GM12892 (cell line): ENCODE data around the gene CT83. TPM values are rescaled to one million over a fixed set of nuclear protein-coding genes. Genes with fewer than 3 reads are reported as not detected.

Experiments
- DNase-seq: peaks from one replicate; pipeline ENCODE4 v3.0.0; 2011; ENCODE audit not compliant: insufficient read length
- FAIRE-seq: peaks from 2 replicates; lab custom pipeline; 2011; peaks lifted over from hg19 to GRCh38; lab: Jason Lieb, UNC
- POLR2A ChIP-seq: IDR thresholded peaks from 2 replicates; pipeline ENCODE4 v1.6.1; 2011; ENCODE audit warnings: low read depth, low read length, control low read depth
- POLR2AphosphoS5 ChIP-seq: IDR thresholded peaks from 2 replicates; pipeline ENCODE4 v1.6.1; 2011; ENCODE audit warnings: low read depth, low read length, control low read depth
- TAF1 ChIP-seq: IDR thresholded peaks from 2 replicates; pipeline ENCODE4 v1.6.1; 2011; ENCODE audit warnings: low read depth, mild to moderate bottlenecking, control low read depth, low read length, borderline replicate concordance
- polyA plus RNA-seq: library from polyadenylated mRNA; unstranded; fragments of >200 nt; gene quantifications from one replicate; pipeline ENCODE4 v1.2.1, GENCODE V29; 2012; ENCODE audit warnings: missing spikeins, inconsistent platforms; ENCODE audit not compliant: missing spikeins

The CT83 gene, protein sequence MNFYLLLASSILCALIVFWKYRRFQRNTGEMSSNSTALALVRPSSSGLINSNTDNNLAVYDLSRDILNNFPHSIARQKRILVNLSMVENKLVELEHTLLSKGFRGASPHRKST
- polyA plus RNA-seq = not detected

DNA sequence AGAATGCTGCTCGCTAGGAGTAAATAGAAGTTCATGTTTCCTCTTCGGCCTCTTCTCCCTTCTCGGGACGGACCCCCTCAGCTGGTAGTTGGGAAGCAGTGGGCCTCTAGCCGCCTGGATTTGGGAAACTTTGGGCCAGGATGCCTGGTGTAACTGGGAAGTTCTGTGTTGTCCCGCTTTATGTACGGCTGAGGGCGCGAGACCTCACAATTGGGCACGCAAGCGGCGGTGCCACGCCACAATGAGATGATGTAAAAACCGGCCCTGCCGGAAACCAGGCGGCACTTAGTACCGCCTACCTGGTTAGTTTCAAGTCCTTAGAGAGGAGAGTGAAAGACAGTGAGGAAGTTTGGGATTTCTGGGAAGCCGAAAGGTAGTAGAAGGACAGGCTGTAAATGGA, at the start of gene CT83:
Gene CT83 (minus strand): TSS at position 155 of the 400 bp plus-strand sequence. CDS start 120 bp downstream, at position 35.
- no peak for DNase-seq
- TF ChIP-seq POLR2A (no peak), TAF1 (no peak), POLR2AphosphoS5 (no peak)
- no peak for FAIRE-seq

DNA sequence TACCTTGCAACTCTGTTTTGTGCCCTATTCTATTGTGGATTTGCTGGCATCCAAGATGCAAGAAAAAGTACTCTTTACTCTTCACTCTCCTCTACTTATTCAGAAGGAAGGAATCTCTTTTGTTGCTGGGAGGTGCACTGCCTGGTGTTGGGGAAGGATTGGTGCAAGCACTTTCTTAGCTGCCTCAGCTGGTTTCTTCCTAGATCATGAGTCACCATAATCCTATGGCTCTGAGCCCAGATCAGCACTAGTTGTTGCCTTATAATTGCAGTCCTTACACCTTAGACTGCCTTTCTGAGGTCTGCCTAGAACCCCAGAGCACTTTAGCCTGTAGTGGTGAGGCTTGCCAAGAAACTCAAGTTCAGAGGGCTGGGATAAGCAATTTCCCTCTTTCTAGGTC, 37.0 kb upstream of the CT83 start:
- FAIRE-seq = no peak
- DNase-seq = no peak
- TF ChIP-seq TAF1 (no peak), POLR2AphosphoS5 (no peak), POLR2A (no peak)

DNA sequence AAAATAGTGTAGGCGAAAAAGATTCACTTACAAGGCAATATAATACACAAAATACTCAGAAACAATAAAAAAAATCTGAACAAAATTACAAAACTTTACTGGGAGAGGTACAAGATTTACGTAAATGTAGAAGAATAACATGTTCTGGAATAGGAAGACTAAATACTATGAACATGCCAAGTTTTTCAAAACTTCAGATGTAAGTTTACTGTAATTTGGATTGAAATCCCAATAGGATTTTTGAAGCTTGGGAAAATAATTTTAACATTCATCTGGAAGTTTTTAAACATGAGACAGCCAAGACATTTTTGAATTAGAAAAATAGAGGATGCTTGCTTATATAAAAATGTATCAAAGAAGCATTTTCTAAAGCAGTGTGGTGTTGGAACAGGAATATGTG, 30.5 kb upstream of the CT83 start:
- no peak for FAIRE-seq

DNA sequence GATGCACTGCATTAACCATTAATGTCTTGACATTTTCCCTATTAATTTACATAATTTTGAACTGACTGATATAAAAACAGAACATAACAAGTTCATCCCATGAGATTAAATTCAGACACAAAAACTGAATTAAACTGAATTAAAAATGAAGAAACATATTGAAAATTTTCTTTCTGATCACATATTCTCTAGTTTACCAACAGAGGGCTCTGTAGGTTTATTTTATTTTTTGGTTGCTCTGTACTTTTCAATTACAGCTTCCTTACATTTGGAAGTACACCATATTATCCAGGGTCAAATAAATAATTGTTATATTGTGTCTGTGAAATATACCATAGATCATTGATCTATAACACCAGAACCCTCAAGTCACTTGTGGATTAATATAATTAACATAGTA, 27.3 kb upstream of the CT83 start:
- no peak for DNase-seq
- no peak for FAIRE-seq
- TF ChIP-seq POLR2A (no peak), POLR2AphosphoS5 (no peak), TAF1 (no peak)

More for the DNA sequence above, 30.5 kb upstream of the CT83 start:
- DNase-seq = no peak
- TF ChIP-seq POLR2A (no peak), TAF1 (no peak), POLR2AphosphoS5 (no peak)

DNA sequence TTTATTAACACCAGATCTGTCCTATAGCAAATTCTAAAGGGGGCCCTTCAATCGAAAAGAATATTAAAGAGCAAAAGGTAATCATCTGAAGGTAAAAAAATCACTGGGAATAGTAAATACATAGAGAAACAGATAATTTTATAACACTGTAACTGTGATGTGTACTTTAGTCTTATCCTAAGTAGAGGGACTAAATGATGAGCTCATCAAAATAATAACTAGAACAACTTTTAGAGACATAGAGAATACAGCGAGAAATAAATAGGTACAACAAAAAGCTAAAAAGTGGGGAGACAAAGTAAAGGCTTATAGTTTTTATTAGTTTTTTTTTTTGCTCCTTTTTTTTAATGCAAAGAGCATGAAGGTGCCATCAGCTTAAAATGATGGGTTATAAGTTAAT, 17.3 kb upstream of the CT83 start:
- no peak for TF ChIP-seq POLR2A
- no peak for TF ChIP-seq POLR2AphosphoS5
- TF ChIP-seq TAF1 = no peak
- DNase-seq (no peak), FAIRE-seq (no peak)

DNA sequence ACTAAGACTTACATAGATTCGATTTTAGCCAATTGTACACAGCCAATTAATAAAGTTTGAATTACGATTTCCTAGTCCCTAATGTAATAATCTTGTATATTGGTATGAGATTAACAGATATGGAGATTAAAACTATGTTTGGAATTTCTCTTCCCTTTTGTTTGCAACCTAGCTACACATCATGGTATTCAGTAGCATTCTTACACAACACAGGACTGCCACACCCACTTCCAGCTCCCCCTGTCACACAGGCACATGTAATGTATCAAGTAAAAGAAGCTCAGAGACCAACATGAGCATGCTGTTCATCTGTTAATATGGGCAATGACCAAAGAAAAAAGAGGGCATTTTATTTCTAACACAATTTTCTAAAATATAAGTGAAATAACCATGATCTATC, 13.6 kb downstream of the CT83 start:
- FAIRE-seq (no peak), DNase-seq (no peak)
- TF ChIP-seq TAF1 (no peak), POLR2AphosphoS5 (no peak), POLR2A (no peak)

DNA sequence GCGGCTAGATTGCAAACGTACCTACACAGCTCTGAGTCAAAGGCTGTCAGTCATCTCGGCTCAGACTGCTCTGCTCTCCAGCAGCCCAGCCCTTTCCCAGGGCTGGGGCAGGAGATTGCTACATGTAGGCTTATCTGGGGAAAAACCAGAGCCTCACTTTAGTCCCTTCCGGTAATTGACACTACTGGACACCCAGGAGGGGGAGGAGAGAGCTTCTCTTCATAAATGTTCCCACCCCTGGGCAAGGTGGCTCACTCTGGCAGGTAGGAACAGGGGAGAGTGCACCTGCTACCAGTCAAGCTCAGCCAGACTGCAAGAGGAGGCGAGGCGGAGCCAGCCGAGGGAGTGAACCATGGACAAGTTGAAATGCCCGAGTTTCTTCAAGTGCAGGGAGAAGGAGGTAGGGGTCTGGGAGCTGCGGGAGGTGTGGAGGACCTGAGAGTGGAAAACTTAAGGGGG, 26.4 kb downstream of the CT83 start, which contains the start of gene SLC6A14:
Gene SLC6A14 (plus strand): TSS at position 249 of the 459 bp plus-strand sequence. CDS start 104 bp downstream, at position 353.
- DNase-seq (no peak), FAIRE-seq (no peak)
- TF ChIP-seq POLR2AphosphoS5 (no peak), POLR2A (no peak), TAF1 (no peak)

DNA sequence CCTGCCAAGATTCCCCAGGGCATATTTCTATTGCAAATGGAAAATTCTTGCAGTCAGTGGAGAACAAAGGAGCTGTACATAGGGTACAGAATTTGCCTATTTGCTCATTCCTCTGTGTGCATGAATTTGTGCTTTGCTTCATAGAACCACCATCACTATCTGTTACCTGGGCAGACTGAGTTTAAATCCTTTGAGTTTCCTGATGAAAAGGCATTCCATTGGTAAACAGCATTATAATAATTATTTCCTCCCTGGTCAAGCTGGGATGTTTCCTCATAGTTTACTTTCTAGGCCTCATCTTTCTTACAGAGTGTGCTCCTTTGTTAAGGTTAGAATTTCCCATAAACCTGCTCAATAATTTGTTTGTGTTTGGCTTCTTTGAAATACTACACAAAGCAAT, 27.2 kb downstream of the CT83 start:
- TF ChIP-seq TAF1 = no peak
- TF ChIP-seq POLR2AphosphoS5 = no peak
- TF ChIP-seq POLR2A = no peak
- DNase-seq = no peak
- FAIRE-seq = no peak

DNA sequence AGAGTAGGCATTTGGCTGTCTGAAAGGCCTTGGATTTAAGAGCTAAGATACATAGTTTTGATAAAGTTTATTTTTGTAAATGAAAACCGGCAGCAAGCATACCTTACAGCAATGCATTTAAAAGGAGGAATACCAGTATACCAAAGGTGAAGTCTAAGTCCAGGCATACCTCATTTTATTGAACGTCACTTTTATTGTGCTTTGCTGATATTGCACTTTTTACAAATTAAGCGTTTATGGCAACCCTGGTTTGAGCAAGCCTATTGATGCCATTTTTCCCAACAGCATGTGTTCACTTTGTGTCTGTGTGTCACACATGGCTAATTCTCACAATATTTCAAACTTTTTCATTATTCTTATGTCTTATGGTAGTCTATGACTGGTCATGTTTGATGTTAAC, 34.8 kb downstream of the CT83 start:
- DNase-seq (no peak), FAIRE-seq (no peak)
- no peak for TF ChIP-seq POLR2AphosphoS5
- TF ChIP-seq TAF1 = no peak
- no peak for TF ChIP-seq POLR2A

DNA sequence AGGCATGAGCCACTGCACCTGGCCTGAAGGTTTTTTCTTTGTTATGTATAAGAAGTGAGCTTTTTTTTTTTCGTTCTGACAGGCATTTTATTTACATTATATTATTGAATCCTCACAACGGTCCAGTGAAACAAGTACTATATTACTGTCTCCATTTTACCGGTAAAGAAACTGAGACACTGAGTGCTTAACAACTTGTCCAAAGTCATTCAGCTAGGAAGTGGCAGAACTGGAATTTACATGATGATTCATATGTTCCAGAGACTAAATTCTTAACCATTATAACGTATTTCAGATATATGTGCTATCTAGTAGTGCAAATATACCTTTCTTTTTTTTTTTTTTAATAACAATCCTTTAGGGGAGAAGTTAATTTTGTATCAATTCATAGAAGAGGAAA, 44.8 kb downstream of the CT83 start:
- TF ChIP-seq POLR2A (no peak), POLR2AphosphoS5 (no peak), TAF1 (no peak)
- DNase-seq (no peak), FAIRE-seq (no peak)

DNA sequence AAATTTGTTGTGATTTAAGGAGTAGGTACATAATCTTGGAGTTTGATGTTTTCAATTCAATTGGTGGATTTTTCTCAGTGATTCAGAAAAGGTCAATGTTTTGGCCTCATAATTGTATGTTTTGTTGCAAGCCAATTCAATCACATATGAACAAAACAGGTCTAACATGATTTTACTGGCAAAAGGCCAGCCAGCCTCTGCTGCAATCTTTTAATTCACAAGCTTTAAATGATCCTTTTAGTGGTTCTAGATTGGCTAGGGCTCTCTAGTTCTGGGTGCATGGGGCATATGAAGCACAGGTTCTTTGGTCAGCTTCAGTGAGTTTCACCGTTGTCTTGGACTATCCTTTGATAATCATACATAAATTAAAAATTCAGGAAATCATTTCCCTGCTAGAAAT, 45.6 kb downstream of the CT83 start:
- TF ChIP-seq TAF1 (no peak), POLR2AphosphoS5 (no peak), POLR2A (no peak)
- DNase-seq = no peak
- FAIRE-seq = no peak

DNA sequence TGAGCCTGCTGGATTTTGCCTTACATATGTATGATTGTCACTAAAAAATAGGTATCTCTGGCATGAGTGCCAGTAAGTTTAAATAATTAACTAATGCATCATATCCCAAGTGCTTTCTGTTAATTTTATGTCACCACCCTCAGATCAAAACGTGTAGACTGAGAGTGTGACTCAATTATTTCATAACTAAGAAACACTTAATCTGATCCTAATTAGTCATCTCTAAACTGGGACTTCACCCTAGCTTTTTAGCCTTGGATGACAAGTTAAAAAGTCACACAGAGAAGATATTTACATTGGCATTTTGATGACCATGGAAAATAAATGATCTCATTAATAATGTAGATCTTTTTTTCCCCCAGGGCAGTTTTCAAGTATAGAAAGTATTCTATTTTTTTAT, 49.5 kb downstream of the CT83 start:
- no peak for FAIRE-seq
- TF ChIP-seq TAF1 (no peak), POLR2A (no peak), POLR2AphosphoS5 (no peak)
- DNase-seq = no peak
